Hypothalamus (tissue), 51 donors: Measurements from ENCODE around the gene KLK11.

ENCODE experiments used
- DNase-seq, 51 donors: peaks; one replicate each; lab custom pipeline; 2025; lab: John Stamatoyannopoulos, UW

The KLK11 gene

GRCh38 chr19:50975766-50976165, 50.6 kb downstream of the KLK11 start:
- DNase-seq = no peak

- no peak for DNase-seq
Measured at GRCh38 chr19:50974702-50975556, 51.5 kb downstream of the KLK11 start.

GRCh38 chr19:50972795-50973376, 53.5 kb downstream of the KLK11 start:
- no peak for DNase-seq
